ENCODE measurements around the gene ELMO1. TPM values are rescaled to one million over a fixed set of nuclear protein-coding genes. Genes with fewer than 3 reads are reported as not detected.
A peak's percentile ranks its signal among the peaks of the same experiment; 100 is the strongest.

ELMO1 gene
- total and polyA plus RNA-seq, 2 experiments from 2014 or later: 6.5 to 24.9 TPM

DNA sequence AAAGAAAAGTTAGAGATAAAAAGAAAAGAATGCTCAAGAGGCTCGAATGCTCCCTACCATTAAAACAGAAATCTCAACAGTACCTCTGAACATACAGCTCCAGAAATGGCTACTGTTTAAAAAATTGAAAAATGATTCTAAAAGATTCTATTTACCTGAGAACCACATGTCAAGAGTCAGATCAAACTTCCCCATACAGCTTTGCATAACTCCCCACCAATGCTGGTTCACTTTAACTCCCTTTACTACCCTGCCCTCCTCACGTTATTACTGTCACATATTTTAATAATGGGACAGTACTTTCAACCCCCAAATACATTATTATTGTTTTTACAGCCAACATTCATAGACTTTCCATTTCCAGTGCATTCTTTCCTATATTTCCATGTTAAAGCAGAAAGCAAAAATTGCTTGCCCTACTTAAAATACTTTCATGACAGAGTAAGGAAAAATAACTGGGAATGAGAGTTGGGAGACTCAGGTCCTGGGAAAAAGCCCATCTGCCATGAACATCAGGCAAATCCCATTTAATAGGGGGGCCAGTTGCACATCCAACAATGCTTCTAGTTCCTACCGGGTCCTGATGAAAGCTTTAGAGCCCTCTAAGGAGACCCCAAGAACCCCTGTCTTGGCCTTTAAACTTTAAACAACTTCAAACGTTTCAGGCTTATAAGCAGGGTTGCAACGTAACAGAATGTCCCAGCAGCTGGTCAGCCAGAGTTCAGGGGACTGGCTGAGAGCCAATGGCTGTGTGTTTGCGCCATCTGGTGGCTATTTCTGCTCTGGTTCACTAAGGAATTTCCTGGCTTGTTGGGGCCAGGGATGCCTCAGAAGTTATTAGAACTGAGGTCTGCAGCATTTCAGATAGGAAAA lies 247.4 kb downstream of the ELMO1 start:
- peak; percentile 90 for DNase-seq (ENCODE audit: low spot score)
- H3K27ac Mint-ChIP-seq: no peak overlapping the region
- H3K4me1 ChIP-seq (ENCODE audit: insufficient read depth): no peaks in the 10 kb centered on the region
- no peak overlapping the region for H2AFZ ChIP-seq
- no peaks in the 10 kb centered on the region for H4K20me1 ChIP-seq (replicated peaks; ENCODE audit: insufficient read depth)
- TF ChIP-seq CREB1 (CRISPR knock-in tag; IDR thresholded peaks at IDR 0.05; ENCODE audit: low read depth): no peak
- no peak for TF ChIP-seq EZH2phosphoT487 (IDR thresholded peaks at IDR 0.05; ENCODE audit: unreplicated experiment)
- no peak for TF ChIP-seq ZNF114 (CRISPR knock-in tag; IDR thresholded peaks at IDR 0.05)
- TF ChIP-seq, protein P1, sequence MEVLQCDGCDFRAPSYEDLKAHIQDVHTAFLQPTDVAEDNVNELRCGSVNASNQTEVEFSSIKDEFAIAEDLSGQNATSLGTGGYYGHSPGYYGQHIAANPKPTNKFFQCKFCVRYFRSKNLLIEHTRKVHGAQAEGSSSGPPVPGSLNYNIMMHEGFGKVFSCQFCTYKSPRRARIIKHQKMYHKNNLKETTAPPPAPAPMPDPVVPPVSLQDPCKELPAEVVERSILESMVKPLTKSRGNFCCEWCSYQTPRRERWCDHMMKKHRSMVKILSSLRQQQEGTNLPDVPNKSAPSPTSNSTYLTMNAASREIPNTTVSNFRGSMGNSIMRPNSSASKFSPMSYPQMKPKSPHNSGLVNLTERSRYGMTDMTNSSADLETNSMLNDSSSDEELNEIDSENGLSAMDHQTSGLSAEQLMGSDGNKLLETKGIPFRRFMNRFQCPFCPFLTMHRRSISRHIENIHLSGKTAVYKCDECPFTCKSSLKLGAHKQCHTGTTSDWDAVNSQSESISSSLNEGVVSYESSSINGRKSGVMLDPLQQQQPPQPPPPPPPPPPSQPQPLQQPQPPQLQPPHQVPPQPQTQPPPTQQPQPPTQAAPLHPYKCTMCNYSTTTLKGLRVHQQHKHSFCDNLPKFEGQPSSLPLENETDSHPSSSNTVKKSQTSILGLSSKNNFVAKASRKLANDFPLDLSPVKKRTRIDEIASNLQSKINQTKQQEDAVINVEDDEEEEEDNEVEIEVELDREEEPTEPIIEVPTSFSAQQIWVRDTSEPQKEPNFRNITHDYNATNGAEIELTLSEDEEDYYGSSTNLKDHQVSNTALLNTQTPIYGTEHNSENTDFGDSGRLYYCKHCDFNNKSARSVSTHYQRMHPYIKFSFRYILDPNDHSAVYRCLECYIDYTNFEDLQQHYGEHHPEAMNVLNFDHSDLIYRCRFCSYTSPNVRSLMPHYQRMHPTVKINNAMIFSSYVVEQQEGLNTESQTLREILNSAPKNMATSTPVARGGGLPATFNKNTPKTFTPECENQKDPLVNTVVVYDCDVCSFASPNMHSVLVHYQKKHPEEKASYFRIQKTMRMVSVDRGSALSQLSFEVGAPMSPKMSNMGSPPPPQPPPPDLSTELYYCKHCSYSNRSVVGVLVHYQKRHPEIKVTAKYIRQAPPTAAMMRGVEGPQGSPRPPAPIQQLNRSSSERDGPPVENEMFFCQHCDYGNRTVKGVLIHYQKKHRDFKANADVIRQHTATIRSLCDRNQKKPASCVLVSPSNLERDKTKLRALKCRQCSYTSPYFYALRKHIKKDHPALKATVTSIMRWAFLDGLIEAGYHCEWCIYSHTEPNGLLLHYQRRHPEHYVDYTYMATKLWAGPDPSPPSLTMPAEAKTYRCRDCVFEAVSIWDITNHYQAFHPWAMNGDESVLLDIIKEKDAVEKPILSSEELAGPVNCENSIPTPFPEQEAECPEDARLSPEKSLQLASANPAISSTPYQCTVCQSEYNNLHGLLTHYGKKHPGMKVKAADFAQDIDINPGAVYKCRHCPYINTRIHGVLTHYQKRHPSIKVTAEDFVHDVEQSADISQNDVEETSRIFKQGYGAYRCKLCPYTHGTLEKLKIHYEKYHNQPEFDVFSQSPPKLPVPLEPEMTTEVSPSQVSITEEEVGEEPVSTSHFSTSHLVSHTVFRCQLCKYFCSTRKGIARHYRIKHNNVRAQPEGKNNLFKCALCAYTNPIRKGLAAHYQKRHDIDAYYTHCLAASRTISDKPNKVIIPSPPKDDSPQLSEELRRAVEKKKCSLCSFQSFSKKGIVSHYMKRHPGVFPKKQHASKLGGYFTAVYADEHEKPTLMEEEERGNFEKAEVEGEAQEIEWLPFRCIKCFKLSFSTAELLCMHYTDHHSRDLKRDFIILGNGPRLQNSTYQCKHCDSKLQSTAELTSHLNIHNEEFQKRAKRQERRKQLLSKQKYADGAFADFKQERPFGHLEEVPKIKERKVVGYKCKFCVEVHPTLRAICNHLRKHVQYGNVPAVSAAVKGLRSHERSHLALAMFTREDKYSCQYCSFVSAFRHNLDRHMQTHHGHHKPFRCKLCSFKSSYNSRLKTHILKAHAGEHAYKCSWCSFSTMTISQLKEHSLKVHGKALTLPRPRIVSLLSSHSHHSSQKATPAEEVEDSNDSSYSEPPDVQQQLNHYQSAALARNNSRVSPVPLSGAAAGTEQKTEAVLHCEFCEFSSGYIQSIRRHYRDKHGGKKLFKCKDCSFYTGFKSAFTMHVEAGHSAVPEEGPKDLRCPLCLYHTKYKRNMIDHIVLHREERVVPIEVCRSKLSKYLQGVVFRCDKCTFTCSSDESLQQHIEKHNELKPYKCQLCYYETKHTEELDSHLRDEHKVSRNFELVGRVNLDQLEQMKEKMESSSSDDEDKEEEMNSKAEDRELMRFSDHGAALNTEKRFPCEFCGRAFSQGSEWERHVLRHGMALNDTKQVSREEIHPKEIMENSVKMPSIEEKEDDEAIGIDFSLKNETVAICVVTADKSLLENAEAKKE (CRISPR knock-in tag; IDR thresholded peaks at IDR 0.05): no peak
- TF ChIP-seq, protein P2, sequence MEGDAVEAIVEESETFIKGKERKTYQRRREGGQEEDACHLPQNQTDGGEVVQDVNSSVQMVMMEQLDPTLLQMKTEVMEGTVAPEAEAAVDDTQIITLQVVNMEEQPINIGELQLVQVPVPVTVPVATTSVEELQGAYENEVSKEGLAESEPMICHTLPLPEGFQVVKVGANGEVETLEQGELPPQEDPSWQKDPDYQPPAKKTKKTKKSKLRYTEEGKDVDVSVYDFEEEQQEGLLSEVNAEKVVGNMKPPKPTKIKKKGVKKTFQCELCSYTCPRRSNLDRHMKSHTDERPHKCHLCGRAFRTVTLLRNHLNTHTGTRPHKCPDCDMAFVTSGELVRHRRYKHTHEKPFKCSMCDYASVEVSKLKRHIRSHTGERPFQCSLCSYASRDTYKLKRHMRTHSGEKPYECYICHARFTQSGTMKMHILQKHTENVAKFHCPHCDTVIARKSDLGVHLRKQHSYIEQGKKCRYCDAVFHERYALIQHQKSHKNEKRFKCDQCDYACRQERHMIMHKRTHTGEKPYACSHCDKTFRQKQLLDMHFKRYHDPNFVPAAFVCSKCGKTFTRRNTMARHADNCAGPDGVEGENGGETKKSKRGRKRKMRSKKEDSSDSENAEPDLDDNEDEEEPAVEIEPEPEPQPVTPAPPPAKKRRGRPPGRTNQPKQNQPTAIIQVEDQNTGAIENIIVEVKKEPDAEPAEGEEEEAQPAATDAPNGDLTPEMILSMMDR (conservative IDR thresholded peaks at IDR 0.05; ENCODE audit: low read depth in 2 of 2): peak; percentile 97
- H3K4me3 Mint-ChIP-seq: no peak overlapping the region
- no peaks in the 10 kb centered on the region for H3K36me3 ChIP-seq (ENCODE audit: insufficient read depth)
- H3F3A ChIP-seq (replicated peaks; ENCODE audit: low read depth): no peaks in the 10 kb centered on the region
- peaks cover 6% of the 10 kb centered on the region; the same call in 1 of the 3 replicates for H3K4me1 Mint-ChIP-seq
- H3K4me2 ChIP-seq: no peak overlapping the region
- H3K27ac ChIP-seq (ENCODE audit: low read depth): no peak overlapping the region
- H3K79me2 ChIP-seq (replicated peaks; ENCODE audit: insufficient read depth): no peaks in the 10 kb centered on the region
- no peak overlapping the region for H3K4me3 ChIP-seq
- no peaks in the 10 kb centered on the region for H3K27me3 ChIP-seq (ENCODE audit: insufficient read depth)
- peaks cover 4% of the 10 kb centered on the region; the same call in 1 of the 3 replicates for H3K9me3 Mint-ChIP-seq
- no peaks in the 10 kb centered on the region for H3K9me2 ChIP-seq (ENCODE audit: insufficient read depth)
- no peaks in the 10 kb centered on the region for H3K27me3 Mint-ChIP-seq (ENCODE audit: insufficient read depth, low read depth, poor library complexity)
- peak; percentile 95 for ATAC-seq
- peaks cover 16% of the 10 kb centered on the region for H3K36me3 Mint-ChIP-seq (ENCODE audit: low read depth)

All from GM23338 (cell line).